Measurements from ENCODE around the gene SYTL2.

- no peak for TF ChIP-seq CTCF (conservative IDR thresholded peaks at IDR 0.05; ENCODE audit: low read depth, low read length)
- no peak for TF ChIP-seq EZH2 (IDR thresholded peaks at IDR 0.05; ENCODE audit: low read length, unreplicated experiment)
Observed at GRCh38 chr11:85768473-85769146, 42.3 kb downstream of the SYTL2 start.

Data from PC-3 (cell line).